Activated CD4-positive, alpha-beta memory T cell treated with anti-CD3 and anti-CD28 coated beads for 36 hours (primary cell): ENCODE data around the gene HSPBP1. TPM values are rescaled to one million over a fixed set of nuclear protein-coding genes. Genes with fewer than 3 reads are reported as not detected.

ENCODE experiments used
- CTCF ChIA-PET: fragments of 350-600 bp; sonication (Branson Sonifier 250); formaldehyde crosslinking; loops from one replicate; lab custom pipeline; 2021; ENCODE audit warnings: antibody characterized with exemption, inconsistent platforms; lab: Charles Lee
- POLR2A ChIA-PET: fragments of 350-600 bp; sonication (Branson Sonifier 250); formaldehyde crosslinking; loops from one replicate; lab custom pipeline; 2021; ENCODE audit warnings: antibody characterized with exemption; lab: Charles Lee
- DNase-seq: peaks from one replicate; pipeline ENCODE4 v3.0.0-alpha.2; 2020
- H3K27ac Mint-ChIP-seq: one replicate; pipeline ENCODE4 v1.8.0; 2021; ENCODE audit warnings: mixed read lengths
- H3K27me3 Mint-ChIP-seq: one replicate; pipeline ENCODE4 v1.8.0; 2021; ENCODE audit warnings: mixed read lengths
- H3K36me3 Mint-ChIP-seq: one replicate; pipeline ENCODE4 v1.8.0; 2021; ENCODE audit warnings: mixed read lengths
- H3K4me1 Mint-ChIP-seq: one replicate; pipeline ENCODE4 v1.8.0; 2021; ENCODE audit warnings: low read depth, mixed read lengths
- H3K4me3 Mint-ChIP-seq: one replicate; pipeline ENCODE4 v1.8.0; 2021; ENCODE audit warnings: mild to moderate bottlenecking, mixed read lengths
- H3K9me3 Mint-ChIP-seq: one replicate; pipeline ENCODE4 v1.8.0; 2021; ENCODE audit warnings: mixed read lengths
- intact Hi-C: fragments of 100-400 bp; cut with micrococcal nuclease; formaldehyde crosslinking; loops from one replicate; pipeline ENCODE4 v1.15.1; 2023
- total RNA-seq, 2 experiments: library from RNA; stranded (reverse); gene quantifications; one replicate each; pipeline ENCODE4 v1.2.3, GENCODE V29; 2021

HSPBP1 gene
- total RNA-seq, 2 experiments from 2014 or later, result 45.0 to 45.4 TPM

- Mint-ChIP-seq H3K36me3 (no peaks in the 10 kb centered on the region), H3K4me3 (no peak overlapping the region), H3K27me3 (no peaks in the 10 kb centered on the region), H3K4me1 (peaks cover 21% of the 10 kb centered on the region), H3K9me3 (no peaks in the 10 kb centered on the region), H3K27ac (no peak overlapping the region)
- DNase-seq, result no peak
- CTCF ChIA-PET, result no interaction called here
- intact Hi-C loops, result no loop called here
- POLR2A ChIA-PET, result no interaction called here
Measured at GRCh38 chr19:55284405-55285058, 4.6 kb upstream of the HSPBP1 start.

GRCh38 chr19:55283548-55284377 lies 3.9 kb upstream of the HSPBP1 start, which contains the start of gene BRSK1:
BRSK1 (plus strand) TSS chr19:55283997; CDS start chr19:55284443, 446 bp downstream.
- CTCF ChIA-PET, result no interaction called here
- no peaks in the 10 kb centered on the region for H3K9me3 Mint-ChIP-seq
- H3K36me3 Mint-ChIP-seq, result no peaks in the 10 kb centered on the region
- no peaks in the 10 kb centered on the region for H3K27me3 Mint-ChIP-seq
- peak; percentile 63 for DNase-seq
- H3K4me3 Mint-ChIP-seq, result peak within 1 kb of the TSS; percentile 23
- POLR2A ChIA-PET, result no interaction called here
- H3K4me1 Mint-ChIP-seq, result peaks cover 24% of the 10 kb centered on the region
- intact Hi-C loops, result no loop called here
- H3K27ac Mint-ChIP-seq, result no peak within 1 kb of the TSS

GRCh38 chr19:55279340-55279739 lies 570 bp downstream of the HSPBP1 start:
- Mint-ChIP-seq H3K27ac (peak overlapping the region; percentile 84), H3K27me3 (no peaks in the 10 kb centered on the region), H3K4me1 (peaks cover 42% of the 10 kb centered on the region), H3K36me3 (peaks cover 10% of the 10 kb centered on the region), H3K4me3 (peak overlapping the region; percentile 93), H3K9me3 (no peaks in the 10 kb centered on the region)
- intact Hi-C loops, result no loop called here
- DNase-seq, result no peak
- ChIA-PET CTCF (interaction anchor here (1.6 to 1.7 kb wide), 2 partner anchors 13 to 23 kb away, joined by 5 to 8 read pairs; no protein-coding TSS in a partner anchor), POLR2A (interaction anchor here (1.1 to 1.7 kb wide), 3 partner anchors 20 to 130 kb away, joined by 4 to 18 read pairs (median 17); partner anchors contain the start of gene PPP6R1)

DNA sequence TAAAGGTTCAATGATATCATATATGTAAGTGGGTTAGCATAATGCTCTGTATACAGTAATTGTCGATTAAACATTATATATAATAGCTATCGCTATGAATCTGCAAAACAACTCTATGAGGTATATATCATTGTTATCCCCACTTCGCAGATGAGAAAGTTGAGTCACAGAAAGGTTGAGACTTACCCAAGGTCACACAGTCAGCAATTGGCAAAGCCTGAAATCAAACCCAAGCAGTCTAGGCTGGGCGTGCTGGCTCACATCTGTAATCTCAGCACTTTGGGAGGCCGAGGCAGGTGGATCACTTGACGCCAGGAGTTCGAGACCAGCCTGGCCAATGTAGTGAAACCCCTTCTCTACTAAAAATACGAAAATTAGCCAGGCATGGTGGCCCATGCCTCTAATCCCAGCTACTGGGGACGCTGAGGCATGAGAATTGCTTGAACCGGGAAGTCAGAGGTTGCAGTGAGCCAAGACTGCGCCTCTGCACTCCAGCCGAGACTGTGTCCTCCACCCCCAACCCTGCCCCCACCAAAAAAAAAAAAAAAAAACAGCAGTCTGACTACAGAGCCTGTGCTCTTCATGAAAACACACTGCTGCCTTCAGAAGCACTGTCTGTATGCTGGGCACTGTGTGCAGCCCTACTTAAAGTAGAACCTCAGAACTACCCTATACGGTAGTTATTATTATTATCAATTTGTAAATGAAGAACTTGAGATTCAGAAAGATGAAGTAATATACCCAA lies 1.3 kb downstream of the HSPBP1 start:
- Mint-ChIP-seq H3K36me3 (peaks cover 13% of the 10 kb centered on the region), H3K4me3 (peak overlapping the region; percentile 93), H3K27me3 (no peaks in the 10 kb centered on the region), H3K27ac (no peak overlapping the region), H3K4me1 (peaks cover 40% of the 10 kb centered on the region), H3K9me3 (no peaks in the 10 kb centered on the region)
- intact Hi-C loops, result no loop called here
- POLR2A ChIA-PET, result no interaction called here
- no peak for DNase-seq
- CTCF ChIA-PET, result interaction anchor here (1.6 kb wide), 1 partner anchor 23 kb away, joined by 8 read pairs; no protein-coding TSS in a partner anchor

DNA sequence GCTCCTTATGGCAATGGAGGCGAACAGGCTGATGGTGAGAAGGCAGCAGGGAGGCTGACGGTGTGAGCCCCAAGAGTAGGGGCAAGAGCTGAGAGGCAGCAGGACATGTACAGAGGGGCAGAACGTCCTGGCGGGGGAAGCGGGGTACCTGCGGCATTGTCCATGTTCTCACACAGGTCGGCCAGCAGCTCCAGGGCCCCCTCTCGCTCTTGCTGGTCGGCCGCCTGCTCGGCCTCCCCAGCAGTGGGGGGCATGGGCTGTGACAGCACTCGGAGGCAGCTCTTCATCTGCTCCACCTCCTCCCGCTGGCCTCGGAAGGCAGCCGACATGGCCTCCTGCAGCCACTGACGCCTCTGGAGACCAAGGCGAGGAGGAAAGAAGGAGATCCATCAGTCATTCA lies 2.4 kb downstream of the HSPBP1 start:
- intact Hi-C loops, result no loop called here
- Mint-ChIP-seq H3K4me3 (no peak overlapping the region), H3K27ac (peak overlapping the region; percentile 43), H3K9me3 (no peaks in the 10 kb centered on the region), H3K27me3 (no peaks in the 10 kb centered on the region), H3K36me3 (peaks cover 22% of the 10 kb centered on the region), H3K4me1 (peaks cover 33% of the 10 kb centered on the region)
- ChIA-PET CTCF (interaction anchor here (0.8 to 1.6 kb wide), 2 partner anchors 24 to 226 kb away, joined by 4 to 8 read pairs; no protein-coding TSS in a partner anchor), POLR2A (no interaction called here)
- DNase-seq, result no peak

DNA sequence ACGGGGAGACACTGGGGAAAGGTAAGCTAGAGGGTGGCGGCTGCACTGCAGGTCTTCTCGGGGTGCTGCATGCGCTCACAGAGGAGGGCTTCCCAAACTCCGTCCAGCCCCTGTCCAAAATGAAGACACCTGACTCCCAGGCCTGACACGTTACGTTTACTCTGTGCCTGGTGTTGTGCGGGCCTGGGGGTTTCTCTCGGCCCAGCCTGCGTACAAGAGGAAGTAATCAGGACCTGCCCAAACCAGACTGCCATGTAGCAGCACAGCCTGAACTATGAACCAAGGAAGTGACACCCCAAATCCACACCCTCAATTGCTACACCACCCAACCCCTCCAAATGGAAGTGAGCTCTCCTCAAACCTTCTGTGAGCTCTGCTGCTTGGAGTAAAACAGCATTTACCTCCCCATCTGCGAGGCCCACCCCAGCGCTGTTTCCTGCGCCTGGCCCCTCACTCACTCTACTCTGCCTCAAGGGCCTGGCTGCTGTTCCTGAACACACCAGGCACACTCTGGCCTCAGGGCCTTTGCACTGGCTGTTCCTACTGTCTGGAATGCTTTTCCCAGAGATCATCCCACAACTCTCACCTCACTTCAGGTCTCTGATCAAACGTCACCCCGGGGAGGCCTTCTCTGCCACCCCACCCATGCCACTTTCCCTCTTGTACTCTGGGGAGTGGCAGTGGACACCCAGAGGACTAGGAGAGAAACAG lies 3.0 kb downstream of the HSPBP1 start:
- CTCF ChIA-PET, result no interaction called here

DNA sequence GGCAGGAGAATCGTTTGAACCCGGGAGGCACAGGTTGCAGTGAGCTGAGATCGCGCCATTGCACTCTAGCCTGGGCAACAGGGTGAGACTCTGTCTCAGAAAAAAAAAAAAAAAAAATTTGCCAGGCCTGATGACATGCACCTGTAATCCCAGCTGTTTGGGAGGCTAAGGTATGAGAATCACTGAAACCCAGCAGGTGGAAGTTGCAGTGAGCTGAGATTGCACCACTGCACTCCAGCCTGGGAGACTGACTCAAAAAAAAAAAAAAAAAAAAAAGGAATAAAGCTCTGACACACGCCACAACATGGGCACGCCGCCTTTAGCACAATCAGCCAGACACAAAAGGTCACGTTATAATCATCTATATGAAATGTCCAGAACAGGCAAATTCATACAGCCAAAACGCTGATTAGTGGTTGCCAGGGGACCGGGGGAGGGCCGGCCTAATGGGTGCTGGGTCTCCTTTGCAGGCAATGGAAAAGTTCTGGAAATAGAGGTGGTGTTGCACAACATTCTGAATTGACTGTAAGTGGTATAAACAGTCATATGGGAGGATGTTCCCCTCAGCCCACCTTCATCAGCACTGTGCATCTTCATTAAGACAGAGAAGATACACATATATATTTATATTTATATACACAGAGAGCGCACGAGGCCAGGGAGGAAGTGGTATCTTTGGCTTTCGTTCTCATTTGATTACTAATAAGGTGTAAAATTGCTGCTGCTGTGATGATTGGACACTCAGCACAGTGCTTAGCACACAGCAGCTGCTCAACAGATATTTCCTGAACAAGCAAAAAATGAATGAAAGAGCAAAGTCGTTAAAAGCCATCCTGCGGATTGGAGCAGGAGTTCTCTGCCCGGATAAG lies 3.8 kb downstream of the HSPBP1 start:
- H3K27ac Mint-ChIP-seq, result peak overlapping the region; percentile 74
- DNase-seq, result peak; percentile 26
- no peaks in the 10 kb centered on the region for H3K27me3 Mint-ChIP-seq
- CTCF ChIA-PET, result no interaction called here
- H3K36me3 Mint-ChIP-seq, result peaks cover 29% of the 10 kb centered on the region
- peaks cover 32% of the 10 kb centered on the region for H3K4me1 Mint-ChIP-seq
- no peak overlapping the region for H3K4me3 Mint-ChIP-seq
- POLR2A ChIA-PET, result interaction anchor here (0.7 kb wide), 1 partner anchor 17 kb away, joined by 4 read pairs; the partner anchor contains the start of gene PPP6R1
- no peaks in the 10 kb centered on the region for H3K9me3 Mint-ChIP-seq
- intact Hi-C loops, result no loop called here

More for the DNA sequence above, 3.0 kb downstream of the HSPBP1 start:
- Mint-ChIP-seq H3K27ac (peak overlapping the region; percentile 74), H3K9me3 (no peaks in the 10 kb centered on the region), H3K36me3 (peaks cover 27% of the 10 kb centered on the region), H3K4me3 (no peak overlapping the region), H3K27me3 (no peaks in the 10 kb centered on the region), H3K4me1 (peaks cover 33% of the 10 kb centered on the region)
- POLR2A ChIA-PET, result no interaction called here
- intact Hi-C loops, result no loop called here
- DNase-seq, result no peak

- ChIA-PET CTCF (no interaction called here), POLR2A (no interaction called here)
- no peak for DNase-seq
- Mint-ChIP-seq H3K4me1 (peaks cover 20% of the 10 kb centered on the region), H3K27me3 (no peaks in the 10 kb centered on the region), H3K36me3 (peaks cover 38% of the 10 kb centered on the region), H3K27ac (no peak overlapping the region), H3K4me3 (no peak overlapping the region), H3K9me3 (no peaks in the 10 kb centered on the region)
- intact Hi-C loops, result no loop called here
Measured at GRCh38 chr19:55273978-55274707, 5.8 kb downstream of the HSPBP1 start.

GRCh38 chr19:55272142-55272541 lies 7.8 kb downstream of the HSPBP1 start:
- ChIA-PET POLR2A (no interaction called here), CTCF (no interaction called here)
- peaks cover 35% of the 10 kb centered on the region for H3K36me3 Mint-ChIP-seq
- H3K4me3 Mint-ChIP-seq, result no peak overlapping the region
- H3K9me3 Mint-ChIP-seq, result no peaks in the 10 kb centered on the region
- DNase-seq, result no peak
- H3K27me3 Mint-ChIP-seq, result no peaks in the 10 kb centered on the region
- peaks cover 11% of the 10 kb centered on the region for H3K4me1 Mint-ChIP-seq
- no peak overlapping the region for H3K27ac Mint-ChIP-seq
- intact Hi-C loops, result no loop called here

DNA sequence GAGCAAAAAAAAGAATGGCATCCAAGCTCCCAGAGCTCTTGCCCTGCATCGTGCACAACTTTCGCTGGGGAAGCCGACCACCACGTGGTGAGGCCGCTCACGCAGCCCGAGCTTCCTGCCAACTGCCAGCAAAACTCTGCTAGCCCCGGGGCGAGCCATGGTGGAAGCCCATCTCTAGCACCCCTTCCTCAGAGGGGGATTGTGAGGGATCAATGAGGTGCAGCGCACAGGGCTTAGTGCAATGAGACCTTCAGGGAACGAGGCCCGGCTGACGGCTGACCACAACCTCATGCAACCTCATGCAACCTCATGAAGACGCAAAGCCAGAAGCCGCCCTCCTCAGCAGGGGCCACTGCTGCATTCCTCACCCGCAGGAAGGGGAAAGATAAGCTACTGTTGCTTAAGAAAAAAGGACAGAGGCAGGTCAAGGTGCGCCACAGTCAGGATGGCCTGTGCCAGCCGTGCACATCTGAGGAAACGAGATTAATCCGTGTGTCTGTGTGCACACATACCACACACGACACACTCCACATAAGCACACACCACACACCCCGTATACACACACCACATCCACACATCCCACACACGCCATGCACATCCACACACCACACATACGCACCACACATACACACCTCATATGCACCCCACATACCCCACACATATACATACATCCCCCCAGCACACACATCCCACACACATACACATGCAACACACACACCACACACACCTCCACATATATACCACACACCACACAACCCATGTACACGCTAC lies 9.6 kb downstream of the HSPBP1 start:
- Mint-ChIP-seq H3K4me1 (no peaks in the 10 kb centered on the region), H3K36me3 (peaks cover 29% of the 10 kb centered on the region), H3K27ac (no peak overlapping the region), H3K4me3 (no peak overlapping the region), H3K27me3 (no peaks in the 10 kb centered on the region), H3K9me3 (peaks cover 7% of the 10 kb centered on the region)
- CTCF ChIA-PET, result interaction anchor here (1.1 kb wide), 1 partner anchor 110 kb away, joined by 3 read pairs; no protein-coding TSS in a partner anchor
- POLR2A ChIA-PET, result interaction anchor here (1.1 kb wide), 1 partner anchor 11 kb away, joined by 3 read pairs; the partner anchor contains the start of gene PPP6R1
- no peak for DNase-seq
- intact Hi-C loops, result no loop called here
